Ascending aorta (tissue), 2 donors: ENCODE results near the gene HOXC5. TPM values are rescaled to one million over a fixed set of nuclear protein-coding genes. Genes with fewer than 3 reads are reported as not detected.

ENCODE experiments used
- DNase-seq, 2 donors: peaks; one replicate each; pipeline ENCODE4 v3.0.0-alpha.2; 2019; ENCODE audit warnings: low spot score in 2 of 2
- H3K27ac ChIP-seq, 2 donors: fragments of 200-600 bp; sonication (generic); one replicate each; pipeline ENCODE4 v1.5.1; 2016 to 2017; ENCODE audit warnings: mild to moderate bottlenecking in 1 of 2
- H3K27me3 ChIP-seq: fragments of 200-600 bp; sonication (generic); one replicate; pipeline ENCODE4 v1.5.1; 2017
- H3K36me3 ChIP-seq, 2 donors: fragments of 200-600 bp; sonication (generic); one replicate each; pipeline ENCODE4 v1.5.1; 2016
- H3K4me1 ChIP-seq, 2 donors: fragments of 200-600 bp; sonication (generic); one replicate each; pipeline ENCODE4 v1.5.1; 2016 to 2017; ENCODE audit warnings: mild to moderate bottlenecking in 1 of 2
- H3K4me3 ChIP-seq, 2 donors: fragments of 200-600 bp; sonication (generic); one replicate each; pipeline ENCODE4 v1.5.1; 2016 to 2017; ENCODE audit warnings: mild to moderate bottlenecking in 1 of 2
- H3K9me3 ChIP-seq, 2 donors: fragments of 200-600 bp; sonication (generic); one replicate each; pipeline ENCODE4 v1.5.1; 2016
- intact Hi-C: fragments of 100-400 bp; cut with DNase I; formaldehyde crosslinking; loops from one replicate; pipeline ENCODE4 v1.15.1; 2023
- total RNA-seq: library from RNA; depleted of rRNA; stranded (reverse); fragments of >200 nt; gene quantifications from one replicate; pipeline ENCODE4 v1.1.0, GENCODE V29; 2016
- TF ChIP-seq, protein P1 (sequence below), 3 experiments: fragments of 200-600 bp in 2 of 3; fragments of 450-650 bp in 1 of 3; sonication (generic) in 2 of 3; IDR thresholded peaks; one replicate each; pipeline ENCODE4 v1.5.1; 2016 to 2019; ENCODE audit warnings: antibody characterized with exemption in 3 of 3, mild to moderate bottlenecking in 1 of 3, moderate library complexity in 1 of 3

Gene HOXC5
- total RNA-seq, 1 donor from 2014 or later, result not detected

DNA sequence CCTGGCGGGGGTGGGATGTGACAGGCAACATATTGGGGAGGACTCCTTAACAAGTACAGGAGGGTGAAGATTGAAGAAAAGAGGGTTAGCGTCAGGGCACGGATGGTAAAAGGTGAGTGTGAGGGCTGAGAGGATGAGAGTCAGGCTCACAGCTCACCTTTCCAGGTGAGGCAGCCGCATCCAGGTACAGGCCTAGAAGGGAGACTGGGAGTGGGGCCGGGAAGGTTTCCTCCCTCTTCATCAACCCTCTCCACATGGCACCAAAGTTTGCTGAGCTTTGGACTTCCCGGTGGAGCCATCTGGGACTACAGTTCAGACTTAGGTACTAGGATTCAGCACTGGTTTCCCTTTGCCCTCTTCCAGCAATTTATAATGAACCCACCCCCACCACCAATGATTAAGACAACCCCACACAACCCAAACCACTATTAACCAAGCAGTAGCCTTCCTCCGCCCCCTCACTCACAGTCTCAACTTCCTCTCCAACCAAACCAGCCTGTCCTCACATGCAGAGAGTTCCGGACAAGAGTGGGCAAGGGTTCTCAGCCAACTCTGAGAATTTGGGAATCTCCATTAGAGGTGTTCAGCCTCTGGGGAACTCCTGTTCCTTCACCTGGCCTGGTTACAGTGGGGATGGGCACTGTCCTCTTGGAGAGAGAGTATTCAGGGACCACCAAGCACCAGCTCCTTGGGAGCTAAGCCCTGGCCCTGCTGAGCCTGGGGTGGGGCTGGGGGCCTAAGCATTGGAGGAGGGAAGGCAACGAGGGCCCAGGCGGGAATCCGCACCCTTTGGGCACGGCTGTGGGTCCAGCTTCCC is 18.4 kb downstream of the HOXC5 start:
- intact Hi-C loops, result no loop called here

DNA sequence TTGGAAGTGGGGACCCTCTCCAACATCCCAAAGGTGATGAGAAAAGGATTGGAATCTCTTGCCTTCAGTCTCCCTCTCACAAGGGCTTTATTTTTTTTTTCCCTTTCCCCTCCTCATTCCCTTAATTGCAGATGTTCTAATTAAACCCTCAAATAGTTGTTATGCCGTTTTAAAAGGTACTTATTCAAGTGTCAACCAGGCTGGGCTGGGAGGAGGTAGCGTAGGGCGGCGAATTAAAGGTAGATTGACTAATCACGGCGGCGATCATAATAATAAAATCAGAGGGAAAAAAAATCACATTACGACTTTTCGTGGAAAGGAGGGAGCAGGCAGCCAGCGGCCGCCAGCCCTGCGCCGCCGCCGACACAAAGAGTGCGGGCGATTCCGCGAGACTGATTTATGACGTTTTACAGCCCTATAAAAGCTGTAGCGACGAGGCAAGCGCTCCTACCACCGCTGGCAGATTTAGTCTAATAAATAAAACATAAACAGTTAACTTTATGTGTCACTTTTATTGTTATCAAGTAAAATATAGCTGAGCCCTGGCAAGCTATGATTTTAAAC is 19.1 kb downstream of the HOXC5 start:
- Histone ChIP-seq H3K4me3 (peak overlapping the region in 1 of 2 donors; percentile 80), H3K4me1 (peaks cover 0 to 10% of the 10 kb centered on the region in 2 donors), H3K9me3 (no peaks in the 10 kb centered on the region), H3K36me3 (no peaks in the 10 kb centered on the region), H3K27me3 (no peaks in the 10 kb centered on the region), H3K27ac (no peak overlapping the region)
- TF ChIP-seq, protein P1, sequence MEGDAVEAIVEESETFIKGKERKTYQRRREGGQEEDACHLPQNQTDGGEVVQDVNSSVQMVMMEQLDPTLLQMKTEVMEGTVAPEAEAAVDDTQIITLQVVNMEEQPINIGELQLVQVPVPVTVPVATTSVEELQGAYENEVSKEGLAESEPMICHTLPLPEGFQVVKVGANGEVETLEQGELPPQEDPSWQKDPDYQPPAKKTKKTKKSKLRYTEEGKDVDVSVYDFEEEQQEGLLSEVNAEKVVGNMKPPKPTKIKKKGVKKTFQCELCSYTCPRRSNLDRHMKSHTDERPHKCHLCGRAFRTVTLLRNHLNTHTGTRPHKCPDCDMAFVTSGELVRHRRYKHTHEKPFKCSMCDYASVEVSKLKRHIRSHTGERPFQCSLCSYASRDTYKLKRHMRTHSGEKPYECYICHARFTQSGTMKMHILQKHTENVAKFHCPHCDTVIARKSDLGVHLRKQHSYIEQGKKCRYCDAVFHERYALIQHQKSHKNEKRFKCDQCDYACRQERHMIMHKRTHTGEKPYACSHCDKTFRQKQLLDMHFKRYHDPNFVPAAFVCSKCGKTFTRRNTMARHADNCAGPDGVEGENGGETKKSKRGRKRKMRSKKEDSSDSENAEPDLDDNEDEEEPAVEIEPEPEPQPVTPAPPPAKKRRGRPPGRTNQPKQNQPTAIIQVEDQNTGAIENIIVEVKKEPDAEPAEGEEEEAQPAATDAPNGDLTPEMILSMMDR (IDR thresholded peaks at IDR 0.05), result no peak
- DNase-seq, result no peak
- intact Hi-C loops, result no loop called here

More for the DNA sequence above, 18.4 kb downstream of the HOXC5 start:
- Histone ChIP-seq H3K27ac (no peak overlapping the region), H3K4me3 (no peak overlapping the region), H3K4me1 (peaks cover 0 to 10% of the 10 kb centered on the region in 2 donors), H3K9me3 (no peaks in the 10 kb centered on the region), H3K36me3 (no peaks in the 10 kb centered on the region), H3K27me3 (no peaks in the 10 kb centered on the region)
- TF ChIP-seq, protein P1 (IDR thresholded peaks at IDR 0.05), result no peak
- no peak for DNase-seq

DNA sequence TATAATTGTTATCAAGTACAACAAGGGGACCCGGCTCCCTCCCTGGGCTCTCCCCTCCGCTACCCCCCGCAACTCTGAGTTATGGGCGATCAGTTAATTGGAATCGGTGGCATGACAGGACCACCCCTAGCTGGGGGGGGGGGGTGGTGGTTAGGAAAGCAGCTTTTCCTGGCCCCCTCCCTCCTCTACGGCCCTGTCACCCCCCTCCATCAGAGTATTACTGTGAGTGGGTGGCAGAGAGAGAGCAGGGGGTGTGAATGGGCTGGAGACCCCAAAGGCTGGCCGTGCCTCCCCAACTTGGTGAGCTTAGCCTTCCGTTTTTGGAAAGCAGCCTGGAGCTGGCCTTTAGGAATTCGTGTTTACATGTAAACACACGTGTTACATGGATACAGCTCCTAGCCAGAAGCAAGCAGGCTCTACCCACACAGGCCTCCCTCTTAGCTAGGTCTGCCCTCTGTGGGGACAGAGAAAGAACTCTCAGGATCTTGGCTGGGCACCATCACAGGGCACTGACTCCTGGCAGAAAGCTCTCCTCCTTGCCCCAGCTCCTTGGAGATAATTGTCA is 19.7 kb downstream of the HOXC5 start:
- H3K36me3 ChIP-seq, result no peaks in the 10 kb centered on the region
- intact Hi-C loops, result no loop called here
- H3K4me3 ChIP-seq, result peak overlapping the region; percentile 53 to 80
- peaks cover 0 to 10% of the 10 kb centered on the region in 2 donors for H3K4me1 ChIP-seq
- no peak for DNase-seq
- TF ChIP-seq, protein P1 (IDR thresholded peaks at IDR 0.05), result no peak
- H3K9me3 ChIP-seq, result no peaks in the 10 kb centered on the region
- H3K27me3 ChIP-seq, result no peaks in the 10 kb centered on the region
- H3K27ac ChIP-seq, result peak overlapping the region in 1 of 2 donors; percentile 66

DNA sequence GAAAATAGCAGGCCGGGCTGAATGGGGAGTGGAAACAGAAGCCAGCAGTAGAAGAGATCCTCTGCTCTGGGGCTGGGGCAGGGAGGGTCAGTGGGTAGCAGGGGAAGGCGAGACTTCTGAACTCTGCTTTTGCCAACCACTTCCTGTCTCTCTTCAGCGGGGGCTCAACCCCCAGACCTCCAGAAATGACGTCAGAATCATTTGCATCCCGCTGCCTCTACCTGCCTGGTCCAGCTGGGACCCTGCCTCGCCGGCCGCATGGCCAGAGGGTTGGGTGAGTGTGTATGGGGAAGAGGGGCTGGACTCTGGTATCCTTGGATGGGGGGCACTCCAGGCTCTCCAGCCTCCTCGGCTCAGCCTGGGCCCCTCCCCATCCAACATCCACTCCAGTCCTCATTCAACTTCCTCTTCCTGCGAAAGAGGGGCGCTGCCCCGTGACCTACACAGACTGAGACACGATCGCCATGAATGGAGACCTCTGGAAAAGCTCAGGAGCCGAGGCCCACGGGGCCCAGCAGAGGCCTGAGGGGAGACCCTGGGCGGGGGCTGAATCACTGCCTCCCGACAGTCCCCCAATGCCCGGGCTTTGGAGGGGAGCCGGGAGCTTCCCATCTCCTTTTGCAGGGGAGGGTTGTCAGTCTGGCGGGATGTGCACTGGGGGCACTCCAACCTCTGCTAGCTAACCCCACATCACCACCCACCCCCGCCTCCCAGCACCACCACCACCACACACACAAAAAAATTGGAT is 20.3 kb downstream of the HOXC5 start:
- H3K27ac ChIP-seq, result peak overlapping the region; percentile 39 to 66

More for the DNA sequence above, 20.3 kb downstream of the HOXC5 start:
- Histone ChIP-seq H3K4me1 (peaks cover 0 to 10% of the 10 kb centered on the region in 2 donors), H3K27me3 (no peaks in the 10 kb centered on the region), H3K9me3 (no peaks in the 10 kb centered on the region), H3K4me3 (peak overlapping the region; percentile 53 to 80), H3K36me3 (no peaks in the 10 kb centered on the region)
- intact Hi-C loops, result no loop called here
- TF ChIP-seq, protein P1 (IDR thresholded peaks at IDR 0.05), result no peak
- DNase-seq, result no peak
